ENCODE measurements around the gene SLC38A7.
"Not testable (repeated sequence)": the region's sequence is repeated elsewhere in the genome, so short reads cannot be mapped to it uniquely, and the experiment has no call there.

SLC38A7 gene

DNA sequence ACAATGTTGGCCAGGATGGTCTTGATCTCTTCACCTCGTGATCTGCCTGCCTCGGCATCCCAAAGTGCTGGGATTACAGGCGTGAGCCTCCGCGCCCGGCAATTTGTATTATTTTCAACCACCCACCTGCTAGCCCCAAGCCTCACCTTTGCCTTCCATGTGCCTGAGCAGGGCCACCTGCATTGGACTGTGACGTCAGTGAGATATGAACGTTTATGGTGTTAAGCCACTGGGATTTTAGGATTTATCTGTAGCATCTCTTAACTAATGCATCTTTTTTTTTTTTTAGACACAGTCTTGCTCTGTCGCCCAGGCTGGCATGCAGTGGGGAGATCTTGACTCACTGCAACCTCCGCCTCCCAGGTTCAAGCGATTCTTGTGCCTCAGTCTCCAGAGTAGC lies 24.7 kb downstream of the SLC38A7 start:
- not testable (repeated sequence) for H3K4me1 Mint-ChIP-seq (ENCODE audit: low read depth in 2 of 2); DNase-seq; H3K27me3 Mint-ChIP-seq; H3K4me3 Mint-ChIP-seq; ATAC-seq (replicated peaks); H3K9me3 Mint-ChIP-seq; H3K36me3 Mint-ChIP-seq (ENCODE audit: insufficient read depth); H3K27ac Mint-ChIP-seq

DNA sequence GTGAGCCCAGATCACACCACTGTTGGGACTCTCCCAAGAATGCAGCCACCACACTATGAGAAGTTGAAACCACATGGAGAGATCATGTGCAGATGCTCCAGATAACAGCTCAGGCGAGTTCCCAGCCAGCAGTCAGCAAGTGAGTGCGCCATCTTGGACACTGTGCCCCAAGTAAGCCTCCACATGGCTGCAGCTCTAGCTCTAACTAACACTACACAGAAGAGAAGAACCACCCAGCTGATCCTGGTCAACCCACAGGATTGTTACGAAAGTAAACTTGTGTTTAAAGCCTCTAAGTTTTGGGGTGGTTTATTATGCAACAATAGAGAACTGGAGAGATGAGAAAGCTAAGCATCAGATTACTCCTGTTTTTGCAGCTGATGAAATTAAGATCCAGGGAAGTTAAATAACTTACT lies 25.8 kb downstream of the SLC38A7 start:
- DNase-seq (no peak), ATAC-seq (replicated peaks) (no peak)
- peaks cover 6 to 17% of the 10 kb centered on the region in 2 donors for H3K27me3 Mint-ChIP-seq
- no peaks in the 10 kb centered on the region for H3K36me3 Mint-ChIP-seq (ENCODE audit: insufficient read depth)
- H3K4me1 Mint-ChIP-seq (ENCODE audit: low read depth in 2 of 2) = no peaks in the 10 kb centered on the region
- no peaks in the 10 kb centered on the region for H3K9me3 Mint-ChIP-seq
- no peak overlapping the region for H3K27ac Mint-ChIP-seq
- H3K4me3 Mint-ChIP-seq = no peak overlapping the region

DNA sequence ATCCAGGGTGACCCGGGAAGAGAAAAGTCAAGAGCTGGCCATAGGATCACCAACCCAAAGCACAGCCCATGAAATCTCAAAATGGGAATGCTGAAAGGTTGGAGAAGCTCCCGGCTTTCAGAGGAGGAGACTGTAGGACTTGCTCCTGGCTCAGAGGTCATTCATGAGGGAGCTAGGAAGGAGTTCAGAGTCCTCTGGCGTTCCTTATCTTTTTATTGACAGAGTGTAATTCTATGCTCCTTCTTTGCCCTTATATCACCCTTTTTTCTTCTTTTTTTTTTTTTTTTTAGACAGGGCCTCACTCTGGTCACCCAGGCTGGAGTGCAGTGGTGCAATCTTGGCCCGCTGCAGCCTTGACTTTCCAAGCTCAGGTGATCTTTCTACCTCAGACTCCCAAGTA lies 27.7 kb downstream of the SLC38A7 start:
- H3K27me3 Mint-ChIP-seq = peaks cover 6 to 17% of the 10 kb centered on the region in 2 donors
- H3K27ac Mint-ChIP-seq = no peak overlapping the region
- ATAC-seq (replicated peaks) = no peak

DNA sequence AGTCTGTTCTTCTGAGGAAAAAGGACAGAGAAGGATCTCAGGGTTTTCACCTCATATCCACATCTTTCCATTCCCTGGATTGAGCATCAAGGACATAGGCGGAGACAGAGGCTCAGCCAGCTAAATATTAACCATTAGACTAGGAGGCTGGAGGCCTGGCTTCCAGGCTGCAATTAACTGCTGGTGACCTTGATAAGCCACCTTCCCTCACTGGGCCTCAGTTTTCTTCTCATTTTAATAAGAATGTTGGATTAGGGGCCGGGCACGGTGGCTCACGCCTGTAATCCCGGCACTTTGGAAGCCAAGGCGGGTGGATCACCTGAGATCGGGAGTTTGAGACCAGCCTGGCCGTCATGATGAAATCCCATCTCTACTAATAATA lies 29.4 kb downstream of the SLC38A7 start:
- no peak overlapping the region for H3K27ac Mint-ChIP-seq
- peaks cover 6 to 7% of the 10 kb centered on the region in 2 donors for H3K27me3 Mint-ChIP-seq
- no peaks in the 10 kb centered on the region for H3K9me3 Mint-ChIP-seq
- no peaks in the 10 kb centered on the region for H3K36me3 Mint-ChIP-seq (ENCODE audit: insufficient read depth)
- ATAC-seq (replicated peaks) (no peak), DNase-seq (no peak)
- no peak overlapping the region for H3K4me3 Mint-ChIP-seq
- H3K4me1 Mint-ChIP-seq (ENCODE audit: low read depth in 2 of 2) = no peaks in the 10 kb centered on the region

More for the DNA sequence above, 27.7 kb downstream of the SLC38A7 start:
- Mint-ChIP-seq H3K4me1 (ENCODE audit: low read depth in 2 of 2) (no peaks in the 10 kb centered on the region), H3K4me3 (no peak overlapping the region), H3K9me3 (no peaks in the 10 kb centered on the region), H3K36me3 (ENCODE audit: insufficient read depth) (no peaks in the 10 kb centered on the region)
- no peak for DNase-seq

DNA sequence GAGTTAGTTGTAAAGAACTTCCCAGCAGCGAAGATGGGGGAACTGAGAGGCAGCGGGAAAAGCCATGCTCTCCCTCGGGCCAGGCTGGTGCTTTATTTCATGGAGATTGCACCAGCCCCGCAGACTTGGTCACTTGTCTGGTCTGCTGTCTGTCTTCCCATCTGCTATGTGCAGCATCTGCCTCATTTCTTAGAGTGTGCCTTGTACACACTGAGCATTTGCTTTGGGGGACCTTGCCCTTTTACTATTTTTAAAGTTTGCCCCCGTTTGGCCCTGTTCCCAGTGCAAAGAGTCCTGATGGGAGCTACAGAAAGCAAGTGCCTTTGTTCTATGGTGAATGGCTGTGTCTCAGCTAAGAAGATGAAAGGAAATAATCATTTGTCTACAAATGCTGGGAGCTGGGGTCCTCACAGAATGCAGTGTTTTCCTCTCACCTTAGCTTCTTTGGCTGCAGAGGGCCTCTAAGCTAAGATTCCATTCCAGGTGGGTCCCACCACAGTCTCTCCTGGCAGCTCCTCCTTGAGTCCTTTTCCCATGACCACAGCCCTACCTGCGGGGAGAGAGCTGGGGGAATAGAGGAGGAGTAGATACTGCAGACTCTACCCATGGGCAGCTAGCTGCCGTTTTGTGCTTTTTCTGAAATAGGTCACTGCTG lies 29.9 kb downstream of the SLC38A7 start:
- Mint-ChIP-seq H3K27me3 (peaks cover 6 to 7% of the 10 kb centered on the region in 2 donors), H3K4me1 (ENCODE audit: low read depth in 2 of 2) (no peaks in the 10 kb centered on the region), H3K4me3 (no peak overlapping the region), H3K27ac (no peak overlapping the region), H3K36me3 (ENCODE audit: insufficient read depth) (no peaks in the 10 kb centered on the region), H3K9me3 (no peaks in the 10 kb centered on the region)
- ATAC-seq (replicated peaks) (no peak), DNase-seq (no peak)

GRCh38 chr16:58652741-58653140 lies 31.8 kb downstream of the SLC38A7 start:
- Mint-ChIP-seq H3K4me1 (ENCODE audit: low read depth in 2 of 2) (no peaks in the 10 kb centered on the region), H3K9me3 (no peaks in the 10 kb centered on the region), H3K36me3 (ENCODE audit: insufficient read depth) (no peaks in the 10 kb centered on the region), H3K27me3 (peaks cover 6 to 7% of the 10 kb centered on the region in 2 donors), H3K27ac (no peak overlapping the region), H3K4me3 (no peak overlapping the region)
- ATAC-seq (replicated peaks) = no peak
- no peak for DNase-seq

DNA sequence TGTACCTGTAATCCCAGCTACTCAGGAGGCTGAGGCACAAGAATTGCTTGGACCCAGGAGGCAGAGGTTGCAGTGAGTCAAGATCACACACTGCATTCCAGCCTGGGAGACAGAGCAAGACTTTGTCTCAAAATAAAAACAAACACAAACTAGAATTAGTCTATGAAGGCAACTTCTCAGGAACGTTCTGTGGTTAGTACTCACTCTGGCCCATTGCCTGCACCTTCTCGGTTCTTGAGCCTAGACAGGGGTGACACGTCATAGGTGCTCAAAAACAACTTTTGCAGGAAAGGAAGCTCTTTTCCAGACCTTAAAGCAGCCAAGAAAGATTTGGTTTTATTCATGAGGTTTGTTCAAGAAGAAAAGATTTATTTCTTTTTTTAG lies 32.6 kb downstream of the SLC38A7 start:
- Mint-ChIP-seq H3K27ac (no peak overlapping the region), H3K4me1 (ENCODE audit: low read depth in 2 of 2) (no peaks in the 10 kb centered on the region), H3K36me3 (ENCODE audit: insufficient read depth) (no peaks in the 10 kb centered on the region), H3K27me3 (peaks cover 6 to 7% of the 10 kb centered on the region in 2 donors), H3K4me3 (no peak overlapping the region), H3K9me3 (no peaks in the 10 kb centered on the region)
- DNase-seq (no peak), ATAC-seq (replicated peaks) (no peak)

DNA sequence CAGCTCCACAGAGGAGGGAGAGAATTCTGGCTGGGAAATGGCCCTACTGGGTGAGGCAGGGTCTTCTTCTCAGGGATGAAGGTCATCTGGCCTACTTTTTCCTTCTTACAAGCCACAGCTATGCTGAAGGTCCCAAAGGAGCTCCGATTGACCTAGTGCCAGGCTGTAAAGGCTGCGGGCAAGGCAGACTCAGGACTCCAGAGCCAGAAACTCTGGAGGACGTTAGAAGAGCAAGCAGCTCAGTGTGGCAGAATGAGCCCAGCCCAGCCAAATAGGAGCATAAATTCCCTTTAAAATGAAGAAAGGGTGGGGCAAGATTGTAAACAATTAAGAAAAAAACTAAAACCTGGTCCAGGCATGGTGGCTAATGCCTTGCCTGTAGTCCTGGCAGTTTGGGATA lies 34.9 kb downstream of the SLC38A7 start:
- Mint-ChIP-seq H3K4me1 (ENCODE audit: low read depth in 2 of 2) (no peaks in the 10 kb centered on the region), H3K27ac (no peak overlapping the region), H3K36me3 (ENCODE audit: insufficient read depth) (no peaks in the 10 kb centered on the region), H3K4me3 (no peak overlapping the region), H3K27me3 (peaks cover 6 to 7% of the 10 kb centered on the region in 2 donors), H3K9me3 (no peaks in the 10 kb centered on the region)
- DNase-seq = no peak
- no peak for ATAC-seq (replicated peaks)

DNA sequence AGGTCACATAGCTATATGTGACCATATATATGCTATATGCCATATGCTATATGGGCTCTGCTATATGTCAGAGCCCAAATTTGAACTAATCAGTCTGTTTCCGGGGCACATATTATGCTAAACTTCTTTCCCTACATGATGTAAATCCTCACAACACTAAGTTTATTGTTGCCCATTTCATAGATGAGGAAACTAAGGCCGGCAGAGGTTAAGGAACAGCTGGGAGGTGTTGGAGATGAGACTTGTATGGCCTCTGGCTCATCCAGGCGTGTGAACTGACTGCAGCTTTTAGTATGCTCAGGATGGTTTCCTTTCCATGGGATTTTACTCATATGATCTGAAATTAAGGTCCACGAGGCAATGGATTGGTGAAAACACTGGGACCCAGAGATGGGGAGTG lies 37.5 kb downstream of the SLC38A7 start:
- Mint-ChIP-seq H3K36me3 (ENCODE audit: insufficient read depth) (no peaks in the 10 kb centered on the region), H3K4me1 (ENCODE audit: low read depth in 2 of 2) (no peaks in the 10 kb centered on the region), H3K27me3 (no peaks in the 10 kb centered on the region), H3K9me3 (no peaks in the 10 kb centered on the region), H3K27ac (no peak overlapping the region), H3K4me3 (no peak overlapping the region)
- ATAC-seq (replicated peaks) (no peak), DNase-seq (no peak)

DNA sequence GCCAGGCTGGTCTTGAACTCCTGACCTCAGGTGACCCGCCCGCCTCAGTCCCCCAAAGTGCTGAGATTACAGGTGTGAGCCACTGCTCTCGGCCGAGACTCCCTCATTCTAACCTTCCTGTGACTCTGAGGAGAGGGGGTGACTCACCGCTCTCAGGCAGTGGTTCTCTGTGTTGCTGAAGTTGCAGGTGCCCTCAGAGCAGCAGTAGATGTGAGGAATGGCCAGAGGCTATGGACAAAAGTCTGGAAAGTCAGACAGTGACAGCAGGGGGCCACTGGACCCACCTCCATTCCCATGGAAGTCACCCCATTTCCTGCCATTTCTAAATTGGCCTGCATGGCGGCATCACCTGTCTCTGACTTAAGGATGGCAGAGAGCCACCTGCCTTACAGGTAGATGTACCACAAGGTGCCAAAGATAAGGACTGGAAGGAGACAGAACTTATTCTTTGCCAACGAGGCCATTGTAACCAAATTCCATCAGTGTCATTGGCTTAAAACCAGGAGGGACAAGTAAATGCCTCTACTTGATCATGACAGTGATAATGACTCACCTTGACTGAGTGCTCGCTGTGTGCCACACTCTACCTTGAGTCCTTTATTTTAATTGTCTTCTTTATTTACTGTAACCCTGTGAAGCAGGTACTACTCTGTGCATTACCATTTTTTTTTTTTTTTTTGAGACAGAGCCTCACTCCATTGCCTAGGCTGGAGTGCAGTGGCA lies 39.6 kb downstream of the SLC38A7 start:
- Mint-ChIP-seq H3K27ac (no peak overlapping the region), H3K4me1 (ENCODE audit: low read depth in 2 of 2) (no peaks in the 10 kb centered on the region), H3K36me3 (ENCODE audit: insufficient read depth) (no peaks in the 10 kb centered on the region), H3K9me3 (no peaks in the 10 kb centered on the region), H3K27me3 (peaks cover 2% of the 10 kb centered on the region in 2 donors), H3K4me3 (no peak overlapping the region)
- ATAC-seq (replicated peaks) = no peak
- no peak for DNase-seq

GRCh38 chr16:58644108-58644507 lies 40.5 kb downstream of the SLC38A7 start:
- Mint-ChIP-seq H3K27me3 (peaks cover 6 to 9% of the 10 kb centered on the region in 2 donors), H3K4me1 (ENCODE audit: low read depth in 2 of 2) (no peaks in the 10 kb centered on the region), H3K36me3 (ENCODE audit: insufficient read depth) (no peaks in the 10 kb centered on the region), H3K27ac (no peak overlapping the region), H3K9me3 (no peaks in the 10 kb centered on the region), H3K4me3 (no peak overlapping the region)
- DNase-seq (no peak), ATAC-seq (replicated peaks) (no peak)

GRCh38 chr16:58640949-58641348 lies 43.6 kb downstream of the SLC38A7 start:
- no peak for DNase-seq
- no peaks in the 10 kb centered on the region for H3K36me3 Mint-ChIP-seq (ENCODE audit: insufficient read depth)
- ATAC-seq (replicated peaks) = no peak
- H3K4me1 Mint-ChIP-seq (ENCODE audit: low read depth in 2 of 2) = no peaks in the 10 kb centered on the region
- H3K4me3 Mint-ChIP-seq = no peak overlapping the region
- peak overlapping the region in 1 of 2 donors; percentile 59 for H3K27ac Mint-ChIP-seq
- peaks cover 6 to 22% of the 10 kb centered on the region in 2 donors for H3K27me3 Mint-ChIP-seq
- no peaks in the 10 kb centered on the region for H3K9me3 Mint-ChIP-seq

- DNase-seq = no peak
- H3K4me3 Mint-ChIP-seq = no peak overlapping the region
- H3K4me1 Mint-ChIP-seq (ENCODE audit: low read depth in 2 of 2) = no peaks in the 10 kb centered on the region
- H3K27ac Mint-ChIP-seq = peak overlapping the region in 1 of 2 donors; percentile 27
- no peak for ATAC-seq (replicated peaks)
- H3K27me3 Mint-ChIP-seq = peaks cover 6 to 27% of the 10 kb centered on the region in 2 donors
- no peaks in the 10 kb centered on the region for H3K9me3 Mint-ChIP-seq
- no peaks in the 10 kb centered on the region for H3K36me3 Mint-ChIP-seq (ENCODE audit: insufficient read depth)
These were observed 44.7 kb downstream of the SLC38A7 start for GRCh38 chr16:58639836-58640235.

DNA sequence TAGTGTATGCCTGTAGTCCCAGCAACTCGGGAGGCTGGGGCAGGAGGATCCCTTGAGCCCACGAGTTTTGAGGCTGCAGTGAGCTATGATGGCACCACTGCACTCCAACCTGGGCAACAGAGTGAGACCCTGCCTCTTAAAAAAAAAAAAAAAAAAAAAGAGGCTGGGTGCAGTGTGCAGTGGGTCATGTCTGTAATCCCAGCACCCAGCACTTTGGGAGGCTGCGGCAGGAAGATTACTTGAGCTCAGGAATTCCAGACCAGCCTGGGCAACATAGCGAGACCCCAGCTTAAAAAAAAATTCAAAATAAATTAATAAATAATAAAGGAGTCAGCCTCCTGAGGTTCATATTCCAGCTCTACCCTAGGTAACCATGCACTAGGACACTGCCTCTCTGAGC lies 45.3 kb downstream of the SLC38A7 start:
- DNase-seq (no peak), ATAC-seq (replicated peaks) (no peak)
- Mint-ChIP-seq H3K27me3 (peaks cover 6 to 27% of the 10 kb centered on the region in 2 donors), H3K36me3 (ENCODE audit: insufficient read depth) (no peaks in the 10 kb centered on the region), H3K4me3 (no peak overlapping the region), H3K4me1 (ENCODE audit: low read depth in 2 of 2) (no peaks in the 10 kb centered on the region), H3K27ac (no peak overlapping the region), H3K9me3 (no peaks in the 10 kb centered on the region)
